NT2/D1 (cell line): Measurements from ENCODE around the gene HHATL.

Experiments used
- DNase-seq: peaks from one replicate; pipeline ENCODE4 v3.0.0-alpha.2; 2011; ENCODE audit warnings: low read depth, low spot score
- H3K27me3 ChIP-seq: 2 replicates; pipeline ENCODE4 v1.6.0; 2011; ENCODE audit warnings: mild to moderate bottlenecking; ENCODE audit not compliant: insufficient read length, insufficient read depth
- H3K36me3 ChIP-seq: 2 replicates; pipeline ENCODE4 v1.6.1; 2011; ENCODE audit warnings: mild to moderate bottlenecking, low read length, mixed read lengths; ENCODE audit not compliant: insufficient read depth, insufficient read length
- H3K4me1 ChIP-seq: 2 replicates; pipeline ENCODE4 v1.5.1; 2011; ENCODE audit not compliant: insufficient read depth, insufficient read length
- H3K4me3 ChIP-seq: 2 replicates; pipeline ENCODE4 v1.5.1; 2011; ENCODE audit warnings: low read depth; ENCODE audit not compliant: insufficient read length
- H3K9ac ChIP-seq: 2 replicates; pipeline ENCODE4 v1.6.0; 2011; ENCODE audit warnings: low read depth; ENCODE audit not compliant: insufficient read length
- H3K9me3 ChIP-seq: 2 replicates; pipeline ENCODE4 v1.5.1; 2011; ENCODE audit warnings: mild to moderate bottlenecking, low read length; ENCODE audit not compliant: insufficient read depth
- SUZ12 ChIP-seq: IDR thresholded peaks from 2 replicates; pipeline ENCODE4 v1.6.1; 2011; ENCODE audit not compliant: insufficient read length, insufficient read depth; ENCODE audit errors: extremely low read depth
- YY1 ChIP-seq: IDR thresholded peaks from 2 replicates; pipeline ENCODE4 v1.6.1; 2011; ENCODE audit not compliant: insufficient read length, insufficient read depth
- ZNF274 ChIP-seq: IDR thresholded peaks from 2 replicates; pipeline ENCODE4 v1.6.1; 2011; ENCODE audit warnings: mild to moderate bottlenecking, low read depth, low read length

The HHATL gene

GRCh38 chr3:42655331-42655888 lies 47.2 kb downstream of the HHATL start:
- Histone ChIP-seq H3K4me1 (peaks cover 34% of the 10 kb centered on the region), H3K9me3 (no peaks in the 10 kb centered on the region), H3K36me3 (peaks cover 34% of the 10 kb centered on the region), H3K27me3 (no peaks in the 10 kb centered on the region), H3K9ac (peak overlapping the region; percentile 91), H3K4me3 (peak overlapping the region; percentile 69)
- TF ChIP-seq ZNF274 (no peak), YY1 (no peak), SUZ12 (no peak)
- no peak for DNase-seq

- Histone ChIP-seq H3K4me3 (peak overlapping the region; percentile 69), H3K9me3 (no peaks in the 10 kb centered on the region), H3K27me3 (no peaks in the 10 kb centered on the region), H3K4me1 (peaks cover 35% of the 10 kb centered on the region), H3K36me3 (peaks cover 38% of the 10 kb centered on the region), H3K9ac (peak overlapping the region; percentile 91)
- TF ChIP-seq SUZ12 (no peak), ZNF274 (no peak), YY1 (no peak)
- peak; percentile 84 for DNase-seq
Measured at GRCh38 chr3:42654331-42655201, 48.0 kb downstream of the HHATL start.

GRCh38 chr3:42653560-42654330 lies 48.9 kb downstream of the HHATL start, which contains the start of gene ZBTB47:
Gene ZBTB47, plus strand, starts transcription at chr3:42653697. Its CDS starts 4,659 bp downstream, at chr3:42658356.
- no peak for DNase-seq
- TF ChIP-seq SUZ12 (no peak), ZNF274 (no peak), YY1 (no peak)
- Histone ChIP-seq H3K4me3 (peak within 1 kb of the TSS; percentile 69), H3K4me1 (peaks cover 35% of the 10 kb centered on the region), H3K9me3 (no peaks in the 10 kb centered on the region), H3K27me3 (no peaks in the 10 kb centered on the region), H3K9ac (peak within 1 kb of the TSS; percentile 91), H3K36me3 (peaks cover 41% of the 10 kb centered on the region)

- Histone ChIP-seq H3K9me3 (no peaks in the 10 kb centered on the region), H3K4me1 (peaks cover 35% of the 10 kb centered on the region), H3K27me3 (no peaks in the 10 kb centered on the region), H3K9ac (peak overlapping the region; percentile 91), H3K36me3 (peaks cover 41% of the 10 kb centered on the region), H3K4me3 (peak overlapping the region; percentile 69)
- no peak for TF ChIP-seq SUZ12
- TF ChIP-seq YY1: no peak
- no peak for DNase-seq
Measured at GRCh38 chr3:42653303-42653559, 49.4 kb downstream of the HHATL start.

- DNase-seq: no peak
- H3K9ac ChIP-seq: peak overlapping the region; percentile 91
- no peaks in the 10 kb centered on the region for H3K9me3 ChIP-seq
- peak overlapping the region; percentile 69 for H3K4me3 ChIP-seq
- H3K36me3 ChIP-seq: peaks cover 37% of the 10 kb centered on the region
- TF ChIP-seq ZNF274 (no peak), SUZ12 (no peak), YY1 (no peak)
- H3K27me3 ChIP-seq: no peaks in the 10 kb centered on the region
- peaks cover 35% of the 10 kb centered on the region for H3K4me1 ChIP-seq
Measured at GRCh38 chr3:42652611-42653302, 49.8 kb downstream of the HHATL start.

GRCh38 chr3:42652251-42652610 lies 50.4 kb downstream of the HHATL start:
- H3K27me3 ChIP-seq: no peaks in the 10 kb centered on the region
- H3K4me3 ChIP-seq: no peak overlapping the region
- peaks cover 36% of the 10 kb centered on the region for H3K36me3 ChIP-seq
- peak overlapping the region; percentile 91 for H3K9ac ChIP-seq
- H3K9me3 ChIP-seq: no peaks in the 10 kb centered on the region
- no peak for DNase-seq
- TF ChIP-seq YY1: no peak
- no peak for TF ChIP-seq SUZ12
- TF ChIP-seq ZNF274: no peak
- H3K4me1 ChIP-seq: peaks cover 35% of the 10 kb centered on the region
